Measurements from ENCODE around the gene DLGAP1. TPM values are rescaled to one million over a fixed set of nuclear protein-coding genes. Genes with fewer than 3 reads are reported as not detected.
A peak's percentile ranks its signal among the peaks of the same experiment; 100 is the strongest.

The DLGAP1 gene
- total and polyA plus RNA-seq, 2 of the 13 experiments (the other 11 are each of a cell fraction or from before 2014, with no cell fraction given): 0.01 TPM; not detected in 1

- TF ChIP-seq HNF1B (CRISPR knock-in tag; IDR thresholded peaks at IDR 0.05) (no peak), MED13 (CRISPR knock-in tag; IDR thresholded peaks at IDR 0.05) (no peak), NCOA5 (CRISPR knock-in tag; IDR thresholded peaks at IDR 0.05) (no peak), PHF8 (CRISPR knock-in tag; IDR thresholded peaks at IDR 0.05) (no peak), SP2 (CRISPR knock-in tag; IDR thresholded peaks at IDR 0.05) (no peak), GMEB2 (CRISPR knock-in tag; IDR thresholded peaks at IDR 0.05; ENCODE audit: low read depth) (no peak), CBX5 (CRISPR knock-in tag; IDR thresholded peaks at IDR 0.05; ENCODE audit: borderline replicate concordance) (no peak), ZNF740 (CRISPR knock-in tag; IDR thresholded peaks at IDR 0.05) (no peak), KDM2A (CRISPR knock-in tag; IDR thresholded peaks at IDR 0.05; ENCODE audit: borderline replicate concordance, low read depth) (no peak), ZNF878 (CRISPR knock-in tag; IDR thresholded peaks at IDR 0.05) (no peak), GLMP (CRISPR knock-in tag; IDR thresholded peaks at IDR 0.05; ENCODE audit: borderline replicate concordance) (no peak), SUZ12 (IDR thresholded peaks at IDR 0.05; ENCODE audit: low read depth, low read length) (no peak), NFE2L2 (IDR thresholded peaks at IDR 0.05; ENCODE audit: low read length) (peak; percentile 53), ZNF850 (CRISPR knock-in tag; conservative IDR thresholded peaks at IDR 0.05) (no peak), PAX8 (CRISPR knock-in tag; IDR thresholded peaks at IDR 0.05; ENCODE audit: borderline replicate concordance) (no peak), SP5 (CRISPR knock-in tag; IDR thresholded peaks at IDR 0.05; ENCODE audit: borderline replicate concordance, low read depth) (no peak), ZNF326 (CRISPR knock-in tag; IDR thresholded peaks at IDR 0.05; ENCODE audit: borderline replicate concordance) (no peak), ZNF335 (CRISPR knock-in tag; IDR thresholded peaks at IDR 0.05) (no peak), ZSCAN30 (CRISPR knock-in tag; IDR thresholded peaks at IDR 0.05) (no peak), MYC (CRISPR knock-in tag; IDR thresholded peaks at IDR 0.05; ENCODE audit: borderline replicate concordance) (no peak), MYPOP (CRISPR knock-in tag; IDR thresholded peaks at IDR 0.05) (no peak), ZBTB46 (CRISPR knock-in tag; IDR thresholded peaks at IDR 0.05; ENCODE audit: borderline replicate concordance) (no peak), HOXA5 (CRISPR knock-in tag; IDR thresholded peaks at IDR 0.05) (no peak)
Measured at GRCh38 chr18:3603421-3604234, 851.5 kb downstream of the DLGAP1 start (continued).

Measured in HepG2 (cell line).